H1 (cell line): ENCODE data around the gene IGFALS.

Source experiments
- BRCA1 ChIP-seq: IDR thresholded peaks from 2 replicates; pipeline ENCODE4 v1.6.1; 2012; ENCODE audit warnings: low read depth, low read length, improper control_type of control experiment
- CTCF ChIP-seq, 3 experiments: IDR thresholded peaks; 1 replicate in 2 of 3; 2 replicates in 1 of 3; pipeline versions ENCODE4 v1.5.1 to v1.6.1; 2011; ENCODE audit warnings: low read length in 3 of 3, mild to moderate bottlenecking in 3 of 3, inconsistent platforms in 2 of 3, low read depth in 1 of 3, moderate library complexity in 1 of 3; ENCODE audit not compliant: insufficient read depth in 1 of 3; ENCODE audit errors: control extremely low read depth in 1 of 3
- JUN ChIP-seq: IDR thresholded peaks from 2 replicates; pipeline ENCODE4 v1.6.1; 2011; ENCODE audit warnings: low read depth, mild to moderate bottlenecking, improper control_type of control experiment, low read length
- NRF1 ChIP-seq: IDR thresholded peaks from 2 replicates; pipeline ENCODE4 v1.6.1; 2011; ENCODE audit warnings: mild to moderate bottlenecking, low read depth, low read length, improper control_type of control experiment
- SIN3A ChIP-seq, 2 experiments: IDR thresholded peaks in 1 of 2; conservative IDR thresholded peaks in 1 of 2; 2 replicates each; pipeline ENCODE4 v1.6.1; 2011 to 2012; ENCODE audit warnings: low read length in 2 of 2, improper control_type of control experiment in 1 of 2, low read depth in 1 of 2, mild to moderate bottlenecking in 1 of 2
- SRF ChIP-seq: IDR thresholded peaks from 2 replicates; pipeline ENCODE4 v1.6.1; 2011; ENCODE audit warnings: mild to moderate bottlenecking, low read depth, low read length, moderate library complexity
- TAF1 ChIP-seq: IDR thresholded peaks from 2 replicates; pipeline ENCODE4 v1.6.1; 2011; ENCODE audit warnings: mild to moderate bottlenecking, low read depth, low read length
- YY1 ChIP-seq: IDR thresholded peaks from 2 replicates; pipeline ENCODE4 v1.6.1; 2011; ENCODE audit warnings: low read depth, mild to moderate bottlenecking, low read length
- ZNF274 ChIP-seq: IDR thresholded peaks from 2 replicates; pipeline ENCODE4 v1.7.0; 2012; ENCODE audit warnings: low read length, borderline replicate concordance; ENCODE audit errors: extremely low read depth
- TF ChIP-seq, protein P1 (sequence below): IDR thresholded peaks from 2 replicates; pipeline ENCODE4 v1.6.1; 2011; ENCODE audit warnings: low read length, improper control_type of control experiment
- TF ChIP-seq, protein P2 (sequence below): IDR thresholded peaks from 2 replicates; pipeline ENCODE4 v1.6.1; 2012; ENCODE audit warnings: inconsistent platforms

DNA sequence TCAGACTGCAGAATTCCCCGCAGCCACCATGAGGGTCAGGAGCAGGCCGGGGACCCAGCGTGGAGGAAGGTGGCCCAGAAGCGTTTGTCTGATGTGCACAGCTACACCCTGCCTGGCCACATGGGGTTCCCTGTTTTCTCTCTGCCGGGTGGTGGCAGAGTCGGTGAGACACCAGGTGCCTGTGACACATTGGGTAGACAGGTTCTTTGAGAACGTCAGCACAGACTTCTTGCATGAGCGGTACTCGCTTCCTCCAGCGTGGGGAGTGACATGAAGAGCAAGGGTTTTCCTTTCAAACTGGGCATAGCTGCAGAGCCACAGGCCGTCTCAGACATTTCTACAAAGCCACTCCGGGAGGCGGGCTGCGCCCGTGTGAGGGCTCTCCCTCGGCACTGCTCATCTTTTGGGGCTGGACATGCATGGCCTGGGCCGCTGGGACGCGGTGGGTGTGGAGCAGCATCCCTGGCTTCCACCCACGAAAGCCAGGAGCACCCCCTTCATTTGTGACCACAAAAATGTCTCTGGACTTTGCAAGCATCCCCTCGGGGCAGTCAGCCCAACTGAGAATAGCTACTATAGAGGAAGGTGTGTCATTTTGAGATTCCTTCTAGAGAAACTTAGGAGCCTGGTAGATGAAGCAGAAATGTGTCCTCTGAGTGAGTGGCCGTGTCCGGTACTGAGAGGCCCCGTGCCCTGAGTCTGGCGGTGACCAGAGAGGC lies 48.2 kb downstream of the IGFALS start:
- TF ChIP-seq ZNF274: no peak
- TF ChIP-seq, protein P1, sequence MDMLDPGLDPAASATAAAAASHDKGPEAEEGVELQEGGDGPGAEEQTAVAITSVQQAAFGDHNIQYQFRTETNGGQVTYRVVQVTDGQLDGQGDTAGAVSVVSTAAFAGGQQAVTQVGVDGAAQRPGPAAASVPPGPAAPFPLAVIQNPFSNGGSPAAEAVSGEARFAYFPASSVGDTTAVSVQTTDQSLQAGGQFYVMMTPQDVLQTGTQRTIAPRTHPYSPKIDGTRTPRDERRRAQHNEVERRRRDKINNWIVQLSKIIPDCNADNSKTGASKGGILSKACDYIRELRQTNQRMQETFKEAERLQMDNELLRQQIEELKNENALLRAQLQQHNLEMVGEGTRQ: no peak
- TF ChIP-seq YY1: no peak
- no peak for TF ChIP-seq BRCA1
- TF ChIP-seq JUN: no peak
- TF ChIP-seq SIN3A (conservative IDR thresholded peaks at IDR 0.05 in 1 of 2, IDR thresholded peaks at IDR 0.05 in 1 of 2; ENCODE audit: low read depth in 1 of 2, low read length in 2 of 2): no peak
- TF ChIP-seq NRF1: no peak
- TF ChIP-seq, protein P2, sequence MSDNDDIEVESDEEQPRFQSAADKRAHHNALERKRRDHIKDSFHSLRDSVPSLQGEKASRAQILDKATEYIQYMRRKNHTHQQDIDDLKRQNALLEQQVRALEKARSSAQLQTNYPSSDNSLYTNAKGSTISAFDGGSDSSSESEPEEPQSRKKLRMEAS: no peak
- TF ChIP-seq CTCF (IDR thresholded peaks at IDR 0.05; ENCODE audit: control extremely low read depth in 1 of 3, insufficient read depth in 1 of 3, low read depth in 1 of 3, low read length in 3 of 3): no peak
- TF ChIP-seq SRF: no peak
- no peak for TF ChIP-seq TAF1
